Tibial nerve (tissue), 3 donors: ENCODE results near the gene NCK2.

ENCODE experiments used
- EP300 ChIP-seq, 2 donors: sonication (generic); formaldehyde crosslinking; IDR thresholded peaks; one replicate each; pipeline ENCODE4 v1.6.1; 2017; ENCODE audit warnings: antibody characterized with exemption in 2 of 2, mild to moderate bottlenecking in 1 of 2
- POLR2A ChIP-seq, 2 donors: fragments of 450-650 bp; IDR thresholded peaks; one replicate each; pipeline ENCODE4 v1.6.1; 2017; ENCODE audit warnings: antibody characterized with exemption in 2 of 2, mild to moderate bottlenecking in 2 of 2, moderate library complexity in 2 of 2

DNA sequence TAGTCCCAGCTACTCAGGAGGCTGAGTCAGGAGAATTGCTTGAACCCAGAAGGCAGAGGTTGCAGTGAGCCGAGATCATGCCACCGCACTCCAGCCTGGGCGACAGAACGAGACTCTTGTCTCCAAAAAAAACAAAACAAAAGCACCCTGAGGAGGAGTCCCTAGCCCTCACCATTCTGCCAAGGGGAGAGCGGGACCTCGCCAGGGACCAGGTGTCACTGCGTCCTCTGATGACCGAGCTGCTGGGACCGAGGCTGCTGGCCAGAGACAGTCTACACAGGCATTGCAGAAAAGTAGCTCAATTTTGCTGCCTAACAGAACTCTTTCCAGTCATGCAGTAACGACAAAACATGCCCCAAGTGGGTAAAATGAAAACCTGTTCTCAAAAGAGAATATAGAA, 18.4 kb downstream of the NCK2 start:
- TF ChIP-seq EP300 (IDR thresholded peaks at IDR 0.05) = no peak
- no peak for TF ChIP-seq POLR2A (IDR thresholded peaks at IDR 0.05)
